ENCODE data around the gene SPP2. TPM values are rescaled to one million over a fixed set of nuclear protein-coding genes. Genes with fewer than 3 reads are reported as not detected.
A peak's percentile ranks its signal among the peaks of the same experiment; 100 is the strongest.

Gene SPP2
- total RNA-seq, 1 donor from 2014 or later, result not detected

- intact Hi-C loops (cut with DNase I), result no loop called here
- H3K36me3 ChIP-seq, result no peaks in the 10 kb centered on the region
- no peaks in the 10 kb centered on the region for H3K27me3 ChIP-seq
- H3K27ac ChIP-seq, result no peak overlapping the region
- no peaks in the 10 kb centered on the region for H3K4me1 ChIP-seq
- TF ChIP-seq CTCF (IDR thresholded peaks at IDR 0.05), result no peak
- ATAC-seq (peak; percentile 14), DNase-seq (no peak)
- no peak overlapping the region for H3K4me3 ChIP-seq
- H3K9me3 ChIP-seq, result no peaks in the 10 kb centered on the region
Measured at GRCh38 chr2:234076451-234076850, 25.9 kb downstream of the SPP2 start.

DNA sequence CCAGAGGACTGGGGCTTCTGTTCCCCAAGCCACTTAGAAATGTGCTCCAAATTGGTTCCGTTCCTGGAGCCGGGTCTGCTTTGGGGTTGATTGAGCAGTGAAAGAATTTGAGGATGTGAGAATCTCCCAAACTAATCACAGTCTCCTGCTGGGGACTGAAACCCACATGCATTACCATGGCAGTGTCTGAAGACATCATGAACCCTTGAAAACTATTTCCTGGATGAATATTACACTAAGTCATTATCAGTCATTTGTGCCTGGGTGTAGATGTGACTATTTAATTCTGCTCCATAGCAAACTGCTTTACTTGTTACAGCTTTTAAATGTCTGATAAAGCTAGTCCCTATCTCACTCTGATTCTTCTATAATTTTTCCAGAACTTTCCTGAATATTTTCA, 27.6 kb downstream of the SPP2 start:
- no peak for DNase-seq
- Histone ChIP-seq H3K4me1 (no peaks in the 10 kb centered on the region), H3K27me3 (no peaks in the 10 kb centered on the region), H3K9me3 (no peaks in the 10 kb centered on the region), H3K27ac (no peak overlapping the region), H3K36me3 (no peaks in the 10 kb centered on the region), H3K4me3 (no peak overlapping the region)
- intact Hi-C loops (cut with DNase I), result no loop called here
- ATAC-seq, result no peak
- TF ChIP-seq CTCF (IDR thresholded peaks at IDR 0.05), result no peak

DNA sequence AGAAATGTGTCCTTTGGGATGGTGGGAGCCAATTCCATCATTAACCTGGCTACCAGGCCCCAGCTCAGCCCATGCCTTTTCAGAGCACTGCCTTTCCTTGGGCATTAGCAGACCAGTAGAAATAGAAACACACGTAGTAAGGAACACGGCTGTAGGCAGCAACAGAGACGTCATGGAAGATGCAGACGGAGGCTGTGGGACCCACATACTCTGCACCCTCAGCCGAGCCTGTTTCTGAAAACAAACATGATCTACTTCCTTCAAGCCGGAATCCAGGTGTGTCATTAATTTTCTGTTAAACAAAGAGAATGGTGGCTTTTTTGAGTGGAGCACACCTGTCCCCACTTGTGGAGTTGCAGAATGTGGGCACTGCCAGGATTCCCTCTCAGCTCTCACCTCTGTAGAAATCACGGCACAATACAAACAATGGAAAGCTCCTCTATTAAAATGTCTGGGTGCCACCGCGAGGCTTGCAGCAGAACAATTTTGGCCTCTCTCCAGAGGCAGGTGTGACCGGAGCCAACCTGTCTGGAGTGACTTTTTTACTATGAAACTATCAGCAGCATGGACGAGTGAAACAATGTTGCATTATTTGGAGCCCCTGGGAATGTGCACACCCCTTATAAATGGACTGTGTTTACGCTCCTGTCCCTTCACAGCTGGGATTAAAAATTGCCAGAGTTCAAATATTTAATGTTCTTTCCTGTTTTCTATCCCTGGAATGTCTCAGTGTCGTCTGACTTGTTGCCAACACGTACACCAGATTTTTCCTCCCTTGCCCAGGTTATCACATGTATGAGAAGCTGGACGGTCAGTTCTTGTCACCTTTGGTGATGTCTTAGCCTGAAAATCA, 31.7 kb downstream of the SPP2 start:
- H3K36me3 ChIP-seq, result no peaks in the 10 kb centered on the region
- TF ChIP-seq CTCF (IDR thresholded peaks at IDR 0.05), result no peak
- no peaks in the 10 kb centered on the region for H3K4me1 ChIP-seq
- H3K4me3 ChIP-seq, result no peak overlapping the region
- H3K27ac ChIP-seq, result peak overlapping the region; percentile 31
- peak; percentile 66 for DNase-seq
- intact Hi-C loops (cut with DNase I), result no loop called here
- peak; percentile 90 for ATAC-seq
- H3K27me3 ChIP-seq, result no peaks in the 10 kb centered on the region
- H3K9me3 ChIP-seq, result no peaks in the 10 kb centered on the region

DNA sequence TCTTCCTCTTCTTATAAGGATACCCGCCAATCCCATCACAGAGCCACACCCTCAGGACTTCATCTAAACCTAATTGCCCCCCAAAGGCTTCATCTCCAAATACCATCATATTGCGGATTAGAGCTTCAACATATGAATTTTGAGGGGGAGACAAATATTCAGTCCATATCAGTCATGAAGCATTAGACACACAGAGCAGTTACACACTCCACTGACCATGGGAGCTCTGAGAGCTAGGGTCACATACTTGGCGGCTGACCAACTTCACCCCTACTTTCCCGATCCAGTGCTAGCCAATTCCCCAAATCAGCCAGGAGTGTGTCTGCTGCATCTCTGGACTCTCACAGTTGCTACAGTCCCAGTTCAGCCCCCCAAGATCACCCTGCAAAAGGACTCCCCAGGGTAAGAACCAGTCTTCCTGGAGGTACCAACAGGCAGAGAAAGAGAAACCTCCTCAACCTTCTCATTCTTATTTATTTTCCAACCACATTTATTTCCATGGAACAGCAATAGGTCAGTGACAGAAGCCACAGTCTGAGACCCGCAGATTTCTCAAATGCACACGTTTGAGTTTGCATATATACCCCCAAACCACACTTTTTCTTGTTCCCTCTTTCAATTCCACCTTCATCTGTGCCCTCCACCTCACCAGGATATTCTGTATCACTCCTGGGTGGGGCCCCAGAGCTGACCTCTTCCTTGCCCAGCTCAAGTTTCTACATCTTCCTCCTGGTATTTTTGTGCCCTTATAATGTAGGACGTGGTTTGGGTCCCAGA, 33.3 kb downstream of the SPP2 start:
- no peaks in the 10 kb centered on the region for H3K4me1 ChIP-seq
- no peaks in the 10 kb centered on the region for H3K9me3 ChIP-seq
- TF ChIP-seq CTCF (IDR thresholded peaks at IDR 0.05), result no peak
- H3K27ac ChIP-seq, result no peak overlapping the region
- H3K4me3 ChIP-seq, result no peak overlapping the region
- no peaks in the 10 kb centered on the region for H3K36me3 ChIP-seq
- intact Hi-C loops (cut with DNase I), result no loop called here
- no peaks in the 10 kb centered on the region for H3K27me3 ChIP-seq
- DNase-seq, result no peak
- ATAC-seq, result no peak

GRCh38 chr2:234091432-234091879, 41.0 kb downstream of the SPP2 start:
- ATAC-seq (peak; percentile 39), DNase-seq (no peak)
- H3K27me3 ChIP-seq, result no peaks in the 10 kb centered on the region
- TF ChIP-seq CTCF (IDR thresholded peaks at IDR 0.05), result no peak
- H3K4me3 ChIP-seq, result no peak overlapping the region
- no peaks in the 10 kb centered on the region for H3K9me3 ChIP-seq
- no peaks in the 10 kb centered on the region for H3K36me3 ChIP-seq
- peaks cover 9% of the 10 kb centered on the region for H3K4me1 ChIP-seq
- intact Hi-C loops (cut with DNase I), result no loop called here
- H3K27ac ChIP-seq, result peak overlapping the region; percentile 58
